WTC11 (cell line): Measurements from ENCODE around the gene CNTN5. TPM values are rescaled to one million over a fixed set of nuclear protein-coding genes. Genes with fewer than 3 reads are reported as not detected.
"Not testable (repeated sequence)": the region's sequence is repeated elsewhere in the genome, so short reads cannot be mapped to it uniquely, and the experiment has no call there.

ENCODE experiments used
- ATAC-seq: fragments of 200-7000 bp; cut with Tn5 transposase; 2 replicates; pipeline ENCODE4 v1.10.0; 2021; ENCODE audit warnings: mild to moderate bottlenecking, moderate library complexity
- CTCF ChIA-PET: fragments of 300-600 bp; sonication (Branson Sonifier 250); formaldehyde crosslinking; loops from one replicate; lab custom pipeline; 2021; ENCODE audit warnings: antibody characterized with exemption; lab: Charles Lee
- POLR2A ChIA-PET: fragments of 350-600 bp; sonication (Branson Sonifier 250); formaldehyde crosslinking; loops from one replicate; lab custom pipeline; 2021; ENCODE audit warnings: antibody characterized with exemption; lab: Charles Lee
- DNase-seq: peaks from one replicate; pipeline ENCODE4 v3.0.0; 2021; ENCODE audit warnings: low spot score
- H3K27ac Mint-ChIP-seq: 2 replicates; pipeline ENCODE4 v1.8.0; 2021; ENCODE audit warnings: mixed read lengths
- H3K27me3 Mint-ChIP-seq: 2 replicates; pipeline ENCODE4 v1.8.0; 2021; ENCODE audit warnings: low read depth, mild to moderate bottlenecking, moderate library complexity, mixed read lengths
- H3K36me3 Mint-ChIP-seq: 2 replicates; pipeline ENCODE4 v1.8.0; 2021; ENCODE audit warnings: mixed read lengths
- H3K4me1 Mint-ChIP-seq: 2 replicates; pipeline ENCODE4 v1.8.0; 2022; ENCODE audit warnings: mixed read lengths
- H3K4me3 Mint-ChIP-seq: 2 replicates; pipeline ENCODE4 v1.8.0; 2021; ENCODE audit warnings: mild to moderate bottlenecking, moderate library complexity, mixed read lengths
- H3K9me3 Mint-ChIP-seq: 2 replicates; pipeline ENCODE4 v1.8.0; 2021; ENCODE audit warnings: mixed read lengths
- AFF4 ChIP-seq: sonication (generic); formaldehyde crosslinking; IDR thresholded peaks from 2 replicates; pipeline ENCODE4 v1.8.1; 2023; ENCODE audit warnings: mild to moderate bottlenecking, missing genetic modification reagents, borderline replicate concordance
- CBFB ChIP-seq: sonication (generic); formaldehyde crosslinking; IDR thresholded peaks from 2 replicates; pipeline ENCODE4 v1.8.1; 2022; ENCODE audit warnings: mild to moderate bottlenecking, low read depth, missing genetic modification reagents
- ELF4 ChIP-seq: sonication (generic); formaldehyde crosslinking; IDR thresholded peaks from 2 replicates; pipeline ENCODE4 v1.8.1; 2022; ENCODE audit warnings: low read depth, mild to moderate bottlenecking, moderate library complexity, missing genetic modification reagents
- SMAD4 ChIP-seq: sonication (generic); formaldehyde crosslinking; IDR thresholded peaks from 2 replicates; pipeline ENCODE4 v1.8.0; 2022; ENCODE audit warnings: mild to moderate bottlenecking, missing genetic modification reagents
- SP1 ChIP-seq: sonication (generic); formaldehyde crosslinking; conservative IDR thresholded peaks from 2 replicates; pipeline ENCODE4 v1.8.1; 2022; ENCODE audit warnings: missing genetic modification reagents
- ZNF317 ChIP-seq: sonication (generic); formaldehyde crosslinking; IDR thresholded peaks from 2 replicates; pipeline ENCODE4 v1.8.1; 2023; ENCODE audit warnings: low read depth, mild to moderate bottlenecking, moderate library complexity, missing genetic modification reagents, borderline replicate concordance
- ZNF423 ChIP-seq: fragments of 250-450 bp; sonication (Bioruptor Pico); IDR thresholded peaks from 2 replicates; pipeline ENCODE4 v2.1.2; 2022; ENCODE audit warnings: mild to moderate bottlenecking, moderate library complexity
- ZNF512 ChIP-seq: sonication (generic); formaldehyde crosslinking; IDR thresholded peaks from 2 replicates; pipeline ENCODE4 v1.8.1; 2022; ENCODE audit warnings: missing genetic modification reagents, borderline replicate concordance
- ZNF671 ChIP-seq: fragments of 250-450 bp; sonication (Bioruptor Pico); IDR thresholded peaks from 2 replicates; pipeline ENCODE4 v1.8.0; 2021; ENCODE audit warnings: mild to moderate bottlenecking
- total RNA-seq: library from RNA; stranded (reverse); gene quantifications from 3 replicates; pipeline ENCODE4 v1.2.3, GENCODE V29; 2021
- TF ChIP-seq, protein P1 (sequence below): sonication (generic); formaldehyde crosslinking; IDR thresholded peaks from 2 replicates; pipeline ENCODE4 v1.8.0; 2022; ENCODE audit warnings: missing genetic modification reagents
- TF ChIP-seq, protein P2 (sequence below): fragments of 250-450 bp; sonication (Bioruptor Pico); IDR thresholded peaks from 2 replicates; pipeline ENCODE4 v1.9.0; 2021; ENCODE audit warnings: mild to moderate bottlenecking, borderline replicate concordance

Gene CNTN5
- total RNA-seq, 1 experiment from 2014 or later = 0.07 TPM

DNA sequence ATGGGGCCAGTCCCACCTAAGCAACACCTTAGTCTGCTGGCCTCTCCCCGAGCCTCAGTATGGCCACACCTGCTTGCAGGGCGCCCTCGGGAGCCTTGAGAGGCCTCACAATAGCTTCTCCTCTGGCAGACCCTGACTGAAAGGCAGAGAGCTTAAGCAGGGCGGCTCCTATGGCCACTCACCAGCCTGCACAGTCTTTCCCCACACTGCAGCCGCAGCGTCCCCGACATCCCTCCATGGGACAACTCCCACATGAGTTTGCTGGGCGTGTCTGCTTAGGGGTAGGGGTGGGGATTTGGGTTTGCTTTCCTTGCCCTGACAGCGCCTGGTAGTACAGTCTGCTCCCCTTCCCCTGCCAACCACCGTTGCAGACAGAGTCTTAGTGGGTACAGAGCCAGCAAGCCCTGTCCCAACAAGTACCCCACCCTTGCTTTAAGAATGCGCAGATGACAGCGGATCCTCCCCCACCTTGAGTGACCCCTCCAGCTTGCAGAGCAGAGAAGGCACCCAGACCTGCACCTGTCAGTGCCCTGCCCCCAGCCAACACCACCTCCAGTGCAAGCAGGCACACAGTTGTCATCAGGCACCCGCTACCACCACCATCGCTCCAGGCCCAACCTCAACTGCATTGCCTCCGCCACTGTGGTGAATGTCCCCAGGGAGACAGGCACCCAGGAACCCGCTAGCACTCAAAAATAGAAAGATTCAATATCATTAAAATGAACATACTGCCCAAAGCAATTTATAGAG, 1252.5 kb downstream of the CNTN5 start (continued):
- TF ChIP-seq SP1 (CRISPR knock-in tag) = no peak
- TF ChIP-seq SMAD4 = no peak
- TF ChIP-seq ZNF317 (CRISPR knock-in tag) = no peak
- TF ChIP-seq AFF4 (CRISPR knock-in tag) = no peak
- TF ChIP-seq ZNF671 (CRISPR knock-in tag) = no peak
- no peak for TF ChIP-seq CBFB
- TF ChIP-seq, all 79 proteins: peak for 0

- ATAC-seq, DNase-seq, POLR2A ChIA-PET, H3K27ac Mint-ChIP-seq, CTCF ChIA-PET, H3K9me3 Mint-ChIP-seq, H3K36me3 Mint-ChIP-seq, H3K27me3 Mint-ChIP-seq, H3K4me1 Mint-ChIP-seq, H3K4me3 Mint-ChIP-seq: not testable (repeated sequence)
These were observed 1253.7 kb downstream of the CNTN5 start for GRCh38 chr11:100274466-100274865.

- H3K27ac Mint-ChIP-seq = no peak overlapping the region
- no peak for DNase-seq
- H3K9me3 Mint-ChIP-seq = peaks cover 3% of the 10 kb centered on the region
- ChIA-PET POLR2A (no interaction called here), CTCF (no interaction called here)
- TF ChIP-seq, protein P1, sequence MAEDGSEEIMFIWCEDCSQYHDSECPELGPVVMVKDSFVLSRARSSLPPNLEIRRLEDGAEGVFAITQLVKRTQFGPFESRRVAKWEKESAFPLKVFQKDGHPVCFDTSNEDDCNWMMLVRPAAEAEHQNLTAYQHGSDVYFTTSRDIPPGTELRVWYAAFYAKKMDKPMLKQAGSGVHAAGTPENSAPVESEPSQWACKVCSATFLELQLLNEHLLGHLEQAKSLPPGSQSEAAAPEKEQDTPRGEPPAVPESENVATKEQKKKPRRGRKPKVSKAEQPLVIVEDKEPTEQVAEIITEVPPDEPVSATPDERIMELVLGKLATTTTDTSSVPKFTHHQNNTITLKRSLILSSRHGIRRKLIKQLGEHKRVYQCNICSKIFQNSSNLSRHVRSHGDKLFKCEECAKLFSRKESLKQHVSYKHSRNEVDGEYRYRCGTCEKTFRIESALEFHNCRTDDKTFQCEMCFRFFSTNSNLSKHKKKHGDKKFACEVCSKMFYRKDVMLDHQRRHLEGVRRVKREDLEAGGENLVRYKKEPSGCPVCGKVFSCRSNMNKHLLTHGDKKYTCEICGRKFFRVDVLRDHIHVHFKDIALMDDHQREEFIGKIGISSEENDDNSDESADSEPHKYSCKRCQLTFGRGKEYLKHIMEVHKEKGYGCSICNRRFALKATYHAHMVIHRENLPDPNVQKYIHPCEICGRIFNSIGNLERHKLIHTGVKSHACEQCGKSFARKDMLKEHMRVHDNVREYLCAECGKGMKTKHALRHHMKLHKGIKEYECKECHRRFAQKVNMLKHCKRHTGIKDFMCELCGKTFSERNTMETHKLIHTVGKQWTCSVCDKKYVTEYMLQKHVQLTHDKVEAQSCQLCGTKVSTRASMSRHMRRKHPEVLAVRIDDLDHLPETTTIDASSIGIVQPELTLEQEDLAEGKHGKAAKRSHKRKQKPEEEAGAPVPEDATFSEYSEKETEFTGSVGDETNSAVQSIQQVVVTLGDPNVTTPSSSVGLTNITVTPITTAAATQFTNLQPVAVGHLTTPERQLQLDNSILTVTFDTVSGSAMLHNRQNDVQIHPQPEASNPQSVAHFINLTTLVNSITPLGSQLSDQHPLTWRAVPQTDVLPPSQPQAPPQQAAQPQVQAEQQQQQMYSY (CRISPR knock-in tag) = no peak
- no peak for TF ChIP-seq AFF4 (CRISPR knock-in tag)
- TF ChIP-seq, protein P2, sequence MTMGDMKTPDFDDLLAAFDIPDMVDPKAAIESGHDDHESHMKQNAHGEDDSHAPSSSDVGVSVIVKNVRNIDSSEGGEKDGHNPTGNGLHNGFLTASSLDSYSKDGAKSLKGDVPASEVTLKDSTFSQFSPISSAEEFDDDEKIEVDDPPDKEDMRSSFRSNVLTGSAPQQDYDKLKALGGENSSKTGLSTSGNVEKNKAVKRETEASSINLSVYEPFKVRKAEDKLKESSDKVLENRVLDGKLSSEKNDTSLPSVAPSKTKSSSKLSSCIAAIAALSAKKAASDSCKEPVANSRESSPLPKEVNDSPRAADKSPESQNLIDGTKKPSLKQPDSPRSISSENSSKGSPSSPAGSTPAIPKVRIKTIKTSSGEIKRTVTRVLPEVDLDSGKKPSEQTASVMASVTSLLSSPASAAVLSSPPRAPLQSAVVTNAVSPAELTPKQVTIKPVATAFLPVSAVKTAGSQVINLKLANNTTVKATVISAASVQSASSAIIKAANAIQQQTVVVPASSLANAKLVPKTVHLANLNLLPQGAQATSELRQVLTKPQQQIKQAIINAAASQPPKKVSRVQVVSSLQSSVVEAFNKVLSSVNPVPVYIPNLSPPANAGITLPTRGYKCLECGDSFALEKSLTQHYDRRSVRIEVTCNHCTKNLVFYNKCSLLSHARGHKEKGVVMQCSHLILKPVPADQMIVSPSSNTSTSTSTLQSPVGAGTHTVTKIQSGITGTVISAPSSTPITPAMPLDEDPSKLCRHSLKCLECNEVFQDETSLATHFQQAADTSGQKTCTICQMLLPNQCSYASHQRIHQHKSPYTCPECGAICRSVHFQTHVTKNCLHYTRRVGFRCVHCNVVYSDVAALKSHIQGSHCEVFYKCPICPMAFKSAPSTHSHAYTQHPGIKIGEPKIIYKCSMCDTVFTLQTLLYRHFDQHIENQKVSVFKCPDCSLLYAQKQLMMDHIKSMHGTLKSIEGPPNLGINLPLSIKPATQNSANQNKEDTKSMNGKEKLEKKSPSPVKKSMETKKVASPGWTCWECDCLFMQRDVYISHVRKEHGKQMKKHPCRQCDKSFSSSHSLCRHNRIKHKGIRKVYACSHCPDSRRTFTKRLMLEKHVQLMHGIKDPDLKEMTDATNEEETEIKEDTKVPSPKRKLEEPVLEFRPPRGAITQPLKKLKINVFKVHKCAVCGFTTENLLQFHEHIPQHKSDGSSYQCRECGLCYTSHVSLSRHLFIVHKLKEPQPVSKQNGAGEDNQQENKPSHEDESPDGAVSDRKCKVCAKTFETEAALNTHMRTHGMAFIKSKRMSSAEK (CRISPR knock-in tag) = no peak
- no peak for TF ChIP-seq ZNF512
- no peak for TF ChIP-seq ELF4
- TF ChIP-seq ZNF423 (CRISPR knock-in tag) = no peak
- no peaks in the 10 kb centered on the region for H3K27me3 Mint-ChIP-seq
- ATAC-seq = no peak
- H3K4me1 Mint-ChIP-seq = peaks cover 25% of the 10 kb centered on the region
- H3K36me3 Mint-ChIP-seq = 0 out of 2 replicates have a peak, but pooled peaks cover 3% of the 10 kb centered on the region
- no peak overlapping the region for H3K4me3 Mint-ChIP-seq
These were observed 1274.0 kb downstream of the CNTN5 start for GRCh38 chr11:100294748-100295147.
